HepG2 (cell line): ENCODE results near the gene SLC9A1. TPM values are rescaled to one million over a fixed set of nuclear protein-coding genes. Genes with fewer than 3 reads are reported as not detected.
A peak's percentile ranks its signal among the peaks of the same experiment; 100 is the strongest.

Experiments used
- HMGXB3 ChIP-seq: sonication (generic); formaldehyde crosslinking; IDR thresholded peaks from 2 replicates; pipeline ENCODE4 v1.4.0; 2020; ENCODE audit warnings: missing genetic modification reagents, borderline replicate concordance
- MXI1 ChIP-seq: IDR thresholded peaks from 3 replicates; pipeline ENCODE4 v1.6.1; 2012; ENCODE audit warnings: low read depth, low read length, inconsistent platforms, borderline replicate concordance
- NPAS2 ChIP-seq: sonication (generic); formaldehyde crosslinking; IDR thresholded peaks from 2 replicates; pipeline ENCODE4 v1.8.0; 2022; ENCODE audit warnings: mild to moderate bottlenecking, missing genetic modification reagents, borderline replicate concordance
- SCMH1 ChIP-seq: sonication (generic); formaldehyde crosslinking; IDR thresholded peaks from 2 replicates; pipeline ENCODE4 v1.9.0; 2021; ENCODE audit warnings: missing genetic modification reagents, mild to moderate bottlenecking, borderline replicate concordance
- SMC3 ChIP-seq: IDR thresholded peaks from 2 replicates; pipeline ENCODE4 v1.6.1; 2011; ENCODE audit warnings: low read length, improper control_type of control experiment
- TRIM24 ChIP-seq: sonication (generic); formaldehyde crosslinking; IDR thresholded peaks from 2 replicates; pipeline ENCODE4 v1.8.0; 2022; ENCODE audit warnings: mild to moderate bottlenecking, missing genetic modification reagents
- ZNF281 ChIP-seq: sonication (generic); formaldehyde crosslinking; IDR thresholded peaks from 2 replicates; pipeline ENCODE4 v1.4.0; 2020; ENCODE audit warnings: missing genetic modification reagents, borderline replicate concordance
- ZNF530 ChIP-seq: sonication (generic); formaldehyde crosslinking; IDR thresholded peaks from 2 replicates; pipeline ENCODE4 v1.5.0; 2020; ENCODE audit warnings: low read depth, mild to moderate bottlenecking, missing genetic modification reagents
- ZNF644 ChIP-seq: IDR thresholded peaks from 2 replicates; pipeline ENCODE4 v1.6.1; 2016; ENCODE audit warnings: low read depth
- ZNF704 ChIP-seq: sonication (generic); formaldehyde crosslinking; IDR thresholded peaks from 2 replicates; pipeline ENCODE4 v1.8.1; 2023; ENCODE audit warnings: mild to moderate bottlenecking, inconsistent platforms, moderate library complexity, missing genetic modification reagents, borderline replicate concordance
- polyA plus RNA-seq, 8 experiments: library from polyadenylated mRNA; depleted of rRNA in 3 of 8; stranded (reverse) in 7 of 8; unstranded in 1 of 8; fragments of >200 nt; fragmentation: Illumina TruSeq in 4 of 8; extraction: Trizol in 4 of 8; gene quantifications; 2 replicates each; pipeline versions ENCODE4 v1.2.1 to v1.2.3, GENCODE V29; 2011 to 2016; ENCODE audit warnings: low read depth in 4 of 8, missing spikeins in 1 of 8, mixed read lengths in 1 of 8; ENCODE audit not compliant: insufficient read depth in 1 of 8
- total RNA-seq, 5 experiments: library from RNA; depleted of rRNA; stranded (reverse); fragments of >200 nt; fragmentation: Illumina TruSeq; extraction: Trizol; gene quantifications; 2 replicates each; pipeline ENCODE4 v1.2.3, GENCODE V29; 2016; ENCODE audit warnings: low read depth in 1 of 5

The SLC9A1 gene
- total and polyA plus RNA-seq, 2 of the 13 experiments (the other 11 are each of a cell fraction or from before 2014, with no cell fraction given), result 1.4 to 2.9 TPM

GRCh38 chr1:27154991-27155781 is at the start of gene SLC9A1 (continued):
- TF ChIP-seq HMGXB3 (CRISPR knock-in tag) (peak; percentile 79), ZNF530 (no peak), TRIM24 (no peak), SMC3 (no peak; the same call in 1 of the 2 replicates), NPAS2 (CRISPR knock-in tag) (no peak), ZNF704 (CRISPR knock-in tag) (no peak; the same call in 1 of the 2 replicates), ZNF281 (CRISPR knock-in tag) (peak; percentile 36; the same call in 1 of the 2 replicates), MXI1 (peak; percentile 46; the same call in 1 of the 3 replicates), SCMH1 (CRISPR knock-in tag) (no peak), ZNF644 (peak; percentile 34; the same call in 1 of the 2 replicates)
